Natural killer cell (primary cell): Measurements from ENCODE around the gene SLC12A5. TPM values are rescaled to one million over a fixed set of nuclear protein-coding genes. Genes with fewer than 3 reads are reported as not detected.
A peak's percentile ranks its signal among the peaks of the same experiment; 100 is the strongest.

ENCODE experiments used
- ATAC-seq, 3 donors: fragments of 150-1000 bp in 2 of 3; fragments of 200-7000 bp in 1 of 3; cut with Tn5 transposase; 1 replicate in 1 of 3; 2 replicates in 2 of 3; pipeline ENCODE4 v1.10.0; 2021; ENCODE audit warnings: mild to moderate bottlenecking in 2 of 3, moderate library complexity in 2 of 3
- DNase-seq, 2 donors: peaks; one replicate each; pipeline versions ENCODE4 v3.0.0 to v3.0.0-alpha.2; 2013 to 2021; ENCODE audit warnings: mixed read lengths in 1 of 2
- H3K27ac ChIP-seq: one replicate; pipeline ENCODE4 v1.5.1; 2013; ENCODE audit warnings: mild to moderate bottlenecking, low read length
- H3K27me3 ChIP-seq: one replicate; pipeline ENCODE4 v1.6.1; 2013; ENCODE audit warnings: low read length; ENCODE audit not compliant: control insufficient read depth, insufficient read depth
- H3K36me3 ChIP-seq: one replicate; pipeline ENCODE4 v1.6.1; 2013; ENCODE audit warnings: low read length; ENCODE audit not compliant: control insufficient read depth, insufficient read depth
- H3K4me1 ChIP-seq: one replicate; pipeline ENCODE4 v1.6.1; 2013; ENCODE audit warnings: low read length; ENCODE audit not compliant: control insufficient read depth, insufficient read depth
- H3K4me3 ChIP-seq: one replicate; pipeline ENCODE4 v1.5.1; 2013; ENCODE audit warnings: low read length
- H3K9me3 ChIP-seq: one replicate; pipeline ENCODE4 v1.6.1; 2013; ENCODE audit warnings: low read length; ENCODE audit not compliant: control insufficient read depth, insufficient read depth
- H3K27ac Mint-ChIP-seq, 2 donors: one replicate each; pipeline ENCODE4 v1.8.0; 2022; ENCODE audit warnings: mild to moderate bottlenecking in 2 of 2, mixed read lengths in 2 of 2, moderate library complexity in 1 of 2
- H3K27me3 Mint-ChIP-seq, 2 donors: one replicate each; pipeline ENCODE4 v1.8.0; 2022; ENCODE audit warnings: low read depth in 2 of 2, mixed read lengths in 2 of 2
- H3K36me3 Mint-ChIP-seq: one replicate; pipeline ENCODE4 v1.8.0; 2022; ENCODE audit warnings: mixed read lengths
- H3K4me1 Mint-ChIP-seq, 2 donors: one replicate each; pipeline ENCODE4 v1.8.0; 2022; ENCODE audit warnings: mixed read lengths in 2 of 2
- H3K4me3 Mint-ChIP-seq: one replicate; pipeline ENCODE4 v1.8.0; 2022; ENCODE audit warnings: mild to moderate bottlenecking, moderate library complexity, mixed read lengths
- H3K9me3 Mint-ChIP-seq, 2 donors: one replicate each; pipeline ENCODE4 v1.8.0; 2022; ENCODE audit warnings: mixed read lengths in 2 of 2
- WGBS: methylation state at CpG from one replicate; pipeline ENCODE4 v1.1.7; 2013; ENCODE audit warnings: missing lambda C conversion rate; ENCODE audit not compliant: insufficient coverage; 5-methylcytosine and 5-hydroxymethylcytosine counted together
- intact Hi-C: fragments of 100-400 bp; cut with micrococcal nuclease; formaldehyde crosslinking; loops from one replicate; pipeline ENCODE4 v1.14.2; 2022
- total RNA-seq, 4 donors: library from RNA; stranded (reverse); fragments of 120-200 nt in 1 of 4; gene quantifications; one replicate each; pipeline versions ENCODE4 v1.2.3 to v1.2.4, GENCODE V29; 2013 to 2022
- TF ChIP-seq, protein P1 (sequence below): fragments of 200-600 bp; IDR thresholded peaks from one replicate; pipeline ENCODE4 v1.8.0; 2022; ENCODE audit warnings: antibody characterized with exemption

Gene SLC12A5
- total RNA-seq, 3 donors from 2014 or later (not counting 1 experiment from before 2014, with no cell fraction given): 0.85 TPM; not detected in 2

DNA sequence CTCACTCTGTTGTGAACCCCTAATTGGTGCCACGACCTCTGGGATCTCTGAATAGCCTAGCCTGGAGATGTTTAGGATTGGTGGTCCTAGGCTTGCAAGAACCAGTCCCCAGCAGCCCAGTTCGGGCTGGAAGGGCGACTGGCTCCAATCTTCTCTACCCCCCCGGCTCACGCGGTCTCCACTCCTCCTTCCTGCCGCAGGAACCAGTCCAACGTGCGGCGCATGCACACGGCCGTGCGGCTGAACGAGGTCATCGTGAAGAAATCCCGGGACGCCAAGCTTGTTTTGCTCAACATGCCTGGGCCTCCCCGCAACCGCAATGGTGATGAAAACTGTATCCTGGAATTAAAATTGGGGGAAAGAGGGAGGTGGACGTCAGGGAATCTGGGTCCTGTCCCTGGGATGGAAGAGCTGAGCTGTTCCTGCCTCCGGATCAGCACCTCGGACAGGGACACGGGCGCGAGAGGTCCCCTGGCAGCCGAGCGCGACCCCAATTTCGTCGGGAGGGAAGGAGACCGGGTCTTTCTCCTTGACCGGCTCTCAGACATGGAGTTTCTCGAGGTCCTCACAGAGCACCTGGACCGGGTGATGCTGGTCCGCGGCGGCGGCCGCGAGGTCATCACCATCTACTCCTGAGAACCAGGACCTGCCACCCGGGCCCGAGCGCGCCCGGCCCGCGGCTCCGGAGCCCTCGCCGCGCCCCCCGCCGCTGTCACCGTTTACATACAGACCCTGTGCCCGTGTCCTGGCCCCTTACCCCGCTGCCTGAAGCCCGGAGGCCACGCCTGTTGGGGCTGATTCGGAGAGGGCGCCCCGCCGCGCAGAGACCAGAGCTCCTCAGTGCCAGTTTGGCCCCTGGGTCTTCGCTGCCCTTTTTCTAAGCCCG, 28.2 kb downstream of the SLC12A5 start:
- Histone ChIP-seq H3K36me3 (peaks cover 13% of the 10 kb centered on the region), H3K9me3 (no peaks in the 10 kb centered on the region), H3K4me3 (no peak overlapping the region), H3K27me3 (peaks cover 10% of the 10 kb centered on the region), H3K27ac (no peak overlapping the region), H3K4me1 (peaks cover 29% of the 10 kb centered on the region)
- TF ChIP-seq, protein P1, sequence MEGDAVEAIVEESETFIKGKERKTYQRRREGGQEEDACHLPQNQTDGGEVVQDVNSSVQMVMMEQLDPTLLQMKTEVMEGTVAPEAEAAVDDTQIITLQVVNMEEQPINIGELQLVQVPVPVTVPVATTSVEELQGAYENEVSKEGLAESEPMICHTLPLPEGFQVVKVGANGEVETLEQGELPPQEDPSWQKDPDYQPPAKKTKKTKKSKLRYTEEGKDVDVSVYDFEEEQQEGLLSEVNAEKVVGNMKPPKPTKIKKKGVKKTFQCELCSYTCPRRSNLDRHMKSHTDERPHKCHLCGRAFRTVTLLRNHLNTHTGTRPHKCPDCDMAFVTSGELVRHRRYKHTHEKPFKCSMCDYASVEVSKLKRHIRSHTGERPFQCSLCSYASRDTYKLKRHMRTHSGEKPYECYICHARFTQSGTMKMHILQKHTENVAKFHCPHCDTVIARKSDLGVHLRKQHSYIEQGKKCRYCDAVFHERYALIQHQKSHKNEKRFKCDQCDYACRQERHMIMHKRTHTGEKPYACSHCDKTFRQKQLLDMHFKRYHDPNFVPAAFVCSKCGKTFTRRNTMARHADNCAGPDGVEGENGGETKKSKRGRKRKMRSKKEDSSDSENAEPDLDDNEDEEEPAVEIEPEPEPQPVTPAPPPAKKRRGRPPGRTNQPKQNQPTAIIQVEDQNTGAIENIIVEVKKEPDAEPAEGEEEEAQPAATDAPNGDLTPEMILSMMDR: no peak
- Mint-ChIP-seq H3K36me3 (peaks cover 18% of the 10 kb centered on the region), H3K9me3 (no peaks in the 10 kb centered on the region), H3K27me3 (peaks cover 30 to 34% of the 10 kb centered on the region in 2 donors), H3K27ac (no peak overlapping the region), H3K4me3 (no peak overlapping the region), H3K4me1 (peaks cover 32 to 41% of the 10 kb centered on the region in 2 donors)
- peak in 1 of 2 donors; percentile 41 for DNase-seq
- ATAC-seq: no peak
- WGBS: 23% methylated on average over 64 of the region's 65 CpGs
- intact Hi-C loops: no loop called here

DNA sequence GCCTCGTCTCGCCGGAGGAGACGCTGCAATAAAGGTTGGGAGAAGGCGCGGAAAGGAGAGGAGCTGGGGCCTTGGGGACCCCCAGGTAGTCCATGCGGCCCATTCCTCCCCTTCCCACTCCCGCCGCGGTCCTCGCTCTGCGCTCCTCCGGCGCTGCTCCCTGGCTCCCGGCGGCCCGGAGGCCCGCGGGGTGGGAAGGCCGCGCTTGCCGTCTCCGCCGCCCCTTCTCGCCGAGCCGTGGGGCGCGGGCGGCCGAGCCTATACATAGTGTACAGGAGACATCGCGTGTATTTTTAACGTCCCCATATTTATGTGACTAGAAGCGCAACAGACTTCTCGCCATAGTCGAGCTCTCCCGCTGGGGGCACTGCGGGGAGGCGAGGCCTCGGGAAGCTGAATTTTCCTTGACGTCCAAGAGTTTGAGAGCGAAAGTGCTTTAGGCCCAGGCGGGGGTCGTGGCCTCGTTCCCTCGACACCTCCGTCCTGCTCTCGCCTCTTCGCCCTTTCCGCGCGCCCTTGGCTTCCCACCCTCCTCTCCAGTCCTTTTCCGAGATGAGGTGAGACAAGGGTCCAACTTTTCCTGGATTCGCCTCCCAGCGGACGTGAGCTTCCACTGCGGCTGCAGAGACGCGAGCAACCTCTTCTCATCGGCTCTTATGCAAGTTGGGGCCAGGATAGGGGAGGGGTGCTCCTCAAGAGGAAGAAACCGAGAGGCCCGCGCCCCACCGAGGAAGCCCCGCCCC, 29.0 kb downstream of the SLC12A5 start:
- H3K27ac Mint-ChIP-seq: no peak overlapping the region

DNA sequence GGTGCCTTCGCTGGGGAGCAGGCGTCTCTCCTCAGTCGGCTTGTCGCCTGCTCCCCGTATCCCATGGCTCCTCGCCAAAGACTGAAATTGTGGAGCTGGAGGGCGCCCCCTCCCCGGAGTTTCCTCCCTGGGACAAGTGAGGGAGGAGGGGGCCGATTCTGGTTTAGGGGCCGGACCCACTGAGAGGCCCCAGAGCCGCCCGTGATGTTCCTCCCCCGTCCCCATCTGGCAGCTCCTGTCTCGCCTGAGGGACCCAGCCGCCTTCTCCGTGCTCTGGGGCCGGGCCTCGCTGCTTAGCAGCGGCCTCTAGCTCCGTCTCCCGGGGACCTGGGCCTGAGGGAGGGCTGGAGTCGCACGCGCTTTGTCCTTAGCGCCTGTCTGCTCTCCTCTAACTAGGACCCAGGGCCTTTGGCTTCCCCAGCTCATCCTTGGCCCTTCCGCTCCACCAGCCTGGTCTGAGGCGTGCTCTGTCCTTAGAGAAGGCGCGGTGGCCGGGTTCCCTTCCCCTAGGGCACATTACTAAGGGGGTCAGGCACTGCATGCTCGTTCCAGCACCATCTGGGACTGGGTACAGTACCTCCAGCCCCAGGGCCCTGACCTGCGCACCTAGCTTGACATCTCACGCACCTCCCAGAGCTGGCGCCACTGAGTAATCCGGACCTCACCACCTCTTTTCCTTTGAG, 29.7 kb downstream of the SLC12A5 start:
- Histone ChIP-seq H3K4me3 (no peak overlapping the region), H3K27ac (no peak overlapping the region), H3K9me3 (no peaks in the 10 kb centered on the region), H3K4me1 (peaks cover 29% of the 10 kb centered on the region), H3K27me3 (peaks cover 10% of the 10 kb centered on the region), H3K36me3 (peaks cover 28% of the 10 kb centered on the region)
- Mint-ChIP-seq H3K4me1 (peaks cover 32 to 47% of the 10 kb centered on the region in 2 donors), H3K27ac (no peak overlapping the region), H3K27me3 (peaks cover 30 to 34% of the 10 kb centered on the region in 2 donors), H3K9me3 (no peaks in the 10 kb centered on the region), H3K36me3 (peaks cover 24% of the 10 kb centered on the region), H3K4me3 (peak overlapping the region; percentile 56)
- 35% methylated on average over 35 of the region's 35 CpGs for WGBS
- intact Hi-C loops: no loop called here
- DNase-seq (peak in 1 of 2 donors; percentile 11), ATAC-seq (peak in 1 of 3 donors; percentile 27)
- TF ChIP-seq, protein P1: no peak

More for the DNA sequence above, 29.0 kb downstream of the SLC12A5 start:
- TF ChIP-seq, protein P1: no peak
- Mint-ChIP-seq H3K4me3 (peak overlapping the region; percentile 17), H3K4me1 (peaks cover 32 to 47% of the 10 kb centered on the region in 2 donors), H3K27me3 (peaks cover 30 to 34% of the 10 kb centered on the region in 2 donors), H3K9me3 (no peaks in the 10 kb centered on the region), H3K36me3 (peaks cover 18% of the 10 kb centered on the region)
- Histone ChIP-seq H3K4me3 (no peak overlapping the region), H3K9me3 (no peaks in the 10 kb centered on the region), H3K27me3 (peaks cover 10% of the 10 kb centered on the region), H3K36me3 (peaks cover 21% of the 10 kb centered on the region), H3K4me1 (peaks cover 29% of the 10 kb centered on the region), H3K27ac (no peak overlapping the region)
- ATAC-seq (peak in 1 of 3 donors; percentile 57), DNase-seq (peak in 1 of 2 donors; percentile 39)
- intact Hi-C loops: no loop called here
- 15% methylated on average over 66 of the region's 66 CpGs for WGBS
